GM21528 (cell line): ENCODE measurements around the gene GDF3.
"Not testable (repeated sequence)": the region's sequence is repeated elsewhere in the genome, so short reads cannot be mapped to it uniquely, and the experiment has no call there.

Experiments
- ATAC-seq: cut with Tn5 transposase; IDR thresholded peaks from one replicate; pipeline ENCODE4 v1.9.1; 2021; ENCODE audit warnings: mild to moderate bottlenecking, moderate library complexity; ENCODE audit not compliant: unreplicated experiment, low FRiP score

Gene GDF3

DNA sequence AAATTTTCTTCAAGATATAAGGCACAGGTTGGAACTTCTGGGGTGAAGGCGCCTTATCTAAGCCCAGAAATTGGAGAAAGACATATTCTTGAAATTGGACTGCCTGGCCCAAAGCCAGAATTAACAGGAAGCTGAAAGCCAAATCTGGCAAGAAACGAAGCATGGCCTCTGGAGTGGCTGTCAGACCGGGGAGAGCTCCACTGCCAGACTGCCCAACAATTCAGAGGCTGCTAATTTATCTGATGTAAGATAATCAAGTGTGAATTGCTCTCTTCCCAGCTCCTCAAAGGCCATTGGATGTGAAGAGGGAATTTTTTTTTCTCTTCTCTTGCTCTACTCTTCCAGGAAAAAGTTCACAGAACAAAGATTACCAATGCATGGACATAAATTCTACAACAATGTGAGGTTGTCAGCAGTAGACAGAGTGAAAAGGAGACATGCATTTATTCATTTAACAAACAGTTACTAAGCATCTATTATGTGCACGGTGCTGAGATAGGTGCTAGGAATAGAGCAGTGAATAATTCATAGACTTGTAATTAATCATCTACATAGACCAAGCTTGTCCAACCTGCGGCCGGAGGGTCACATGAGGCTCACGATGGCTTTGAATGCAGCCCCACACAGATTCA lies at the start of gene GDF3:
GDF3 (minus strand) TSS at position 210 of the 632 bp plus-strand sequence; CDS start at position 163, 47 bp downstream.
- no peak for ATAC-seq

DNA sequence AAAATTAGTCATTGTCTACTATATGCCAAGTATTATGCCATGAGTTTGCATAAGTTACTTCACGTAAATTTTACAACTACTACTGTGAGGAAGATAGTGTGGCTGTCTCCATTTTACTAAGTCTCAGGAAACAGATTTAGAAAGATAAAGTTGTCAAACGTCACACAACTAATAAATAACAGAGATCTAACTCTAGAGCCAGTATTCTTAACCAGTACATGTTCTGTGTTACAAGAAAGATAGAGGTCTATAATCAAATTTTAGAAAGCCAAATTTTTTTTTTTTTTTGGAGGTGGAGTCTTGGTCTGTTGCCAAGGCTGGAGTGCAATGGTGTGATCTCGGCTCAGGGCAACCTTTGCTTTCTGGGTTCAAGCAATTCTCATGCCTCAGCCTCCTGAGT lies 37.4 kb upstream of the GDF3 start:
- ATAC-seq: no peak

DNA sequence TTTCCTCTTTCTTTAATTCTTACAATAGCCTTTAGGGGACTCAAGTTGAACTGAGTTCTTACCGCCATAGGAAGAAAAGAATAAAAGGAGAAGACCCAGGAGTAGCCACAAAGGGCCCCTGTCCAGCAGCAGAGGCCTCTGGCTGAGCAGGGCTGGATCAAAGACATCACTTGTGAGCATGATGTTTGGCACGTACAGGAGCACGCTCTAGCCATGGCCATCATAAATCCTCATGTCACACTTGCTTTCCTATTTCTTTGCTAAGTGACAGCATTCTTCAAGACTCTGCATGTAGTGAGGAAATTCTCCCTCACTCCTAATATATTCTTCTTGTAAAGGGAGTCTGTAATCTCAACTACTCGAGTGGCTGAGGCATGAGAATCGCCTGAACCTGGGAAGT lies 35.9 kb upstream of the GDF3 start:
- no peak for ATAC-seq

- not testable (repeated sequence) for ATAC-seq
Observed at GRCh38 chr12:7730984-7731383, 35.4 kb upstream of the GDF3 start.

GRCh38 chr12:7729746-7730145 lies 34.2 kb upstream of the GDF3 start:
- no peak for ATAC-seq

DNA sequence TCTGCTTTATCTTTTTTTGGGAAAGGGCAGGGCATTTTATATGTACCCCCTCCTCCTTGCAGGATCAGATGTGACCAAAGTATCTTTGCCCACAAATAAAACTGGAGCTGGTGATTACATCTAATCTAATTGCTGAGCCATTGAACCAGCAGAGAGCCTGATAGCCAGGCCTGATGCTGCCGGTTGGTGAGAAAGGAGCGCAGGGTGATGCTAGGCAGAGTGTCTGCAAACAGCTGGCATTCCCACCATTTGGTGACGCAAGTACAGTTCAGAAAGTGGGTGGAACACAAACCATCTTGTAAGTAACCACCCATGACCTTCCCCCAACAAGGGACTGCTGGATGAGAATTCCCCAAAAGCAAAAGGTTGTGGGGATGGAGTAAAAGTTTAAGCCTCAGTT lies 28.4 kb upstream of the GDF3 start:
- no peak for ATAC-seq

GRCh38 chr12:7719946-7720730 lies 24.6 kb upstream of the GDF3 start:
- no peak for ATAC-seq

- ATAC-seq: no peak
Observed at GRCh38 chr12:7716381-7716780, 20.8 kb upstream of the GDF3 start.

GRCh38 chr12:7712841-7713442 lies 17.4 kb upstream of the GDF3 start:
- ATAC-seq: no peak

GRCh38 chr12:7711133-7711532 lies 15.6 kb upstream of the GDF3 start, which contains the start of gene DPPA3:
Gene DPPA3, plus strand, starts transcription at chr12:7711433. Its CDS starts 138 bp downstream, at chr12:7711571.
- no peak for ATAC-seq

DNA sequence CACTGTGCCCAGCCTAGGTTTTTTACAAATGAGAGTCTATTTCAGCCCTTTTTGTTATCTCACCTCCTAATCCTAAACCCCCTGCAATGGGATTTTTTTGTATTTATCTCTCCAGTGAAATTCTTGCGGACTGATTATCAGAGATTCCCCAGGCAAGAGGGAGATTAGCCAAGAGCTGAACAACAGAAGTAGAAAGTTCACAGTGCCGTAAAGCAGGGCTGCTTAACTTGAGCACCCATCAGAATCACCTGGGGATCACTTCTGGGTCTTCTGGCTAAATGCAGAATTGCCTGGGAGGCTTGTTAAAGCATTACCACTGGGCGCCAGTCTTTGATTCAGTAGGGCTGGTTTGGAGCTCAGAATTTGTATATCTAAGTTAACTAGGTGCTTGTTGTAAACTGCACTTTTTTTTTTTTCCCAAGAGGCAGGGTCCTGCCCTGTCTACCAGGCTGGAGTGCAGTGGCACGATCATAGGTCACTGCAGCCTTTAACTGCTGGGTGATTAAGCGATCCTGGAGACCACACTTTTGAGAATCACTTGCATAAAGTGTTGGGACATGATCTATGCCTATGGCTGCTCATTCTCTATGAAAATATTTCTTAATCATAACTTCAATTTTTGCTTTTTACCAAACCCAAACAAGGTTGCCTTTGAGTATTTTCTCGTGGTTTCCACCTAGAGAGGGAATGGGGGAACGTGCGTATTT lies 14.5 kb upstream of the GDF3 start:
- no peak for ATAC-seq

- ATAC-seq: no peak
Observed at GRCh38 chr12:7705846-7706245, 10.3 kb upstream of the GDF3 start.

- no peak for ATAC-seq
Observed at GRCh38 chr12:7695237-7695560, 376 bp downstream of the GDF3 start.

- ATAC-seq: no peak
Observed at GRCh38 chr12:7694556-7695236, 879 bp downstream of the GDF3 start.

DNA sequence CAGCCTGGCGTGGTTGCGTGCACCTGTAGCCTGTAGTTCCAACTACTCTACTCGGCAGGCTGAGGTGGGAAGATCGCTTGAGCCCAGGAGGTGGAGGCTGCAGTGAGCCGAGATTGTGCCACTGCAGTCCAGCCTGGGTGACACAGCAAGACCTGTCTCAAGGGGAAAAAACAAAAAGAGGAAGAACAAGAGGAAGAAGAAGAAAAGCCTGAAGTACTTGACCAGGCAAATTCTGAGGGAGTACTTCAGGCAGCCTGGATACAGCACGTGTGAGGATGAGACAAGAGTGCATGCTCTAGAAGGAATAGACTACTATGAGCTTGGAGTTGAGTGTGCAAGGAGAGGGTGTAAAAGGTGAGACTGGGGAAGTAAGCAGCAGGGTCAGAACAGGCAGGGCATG lies 1.8 kb downstream of the GDF3 start:
- no peak for ATAC-seq

DNA sequence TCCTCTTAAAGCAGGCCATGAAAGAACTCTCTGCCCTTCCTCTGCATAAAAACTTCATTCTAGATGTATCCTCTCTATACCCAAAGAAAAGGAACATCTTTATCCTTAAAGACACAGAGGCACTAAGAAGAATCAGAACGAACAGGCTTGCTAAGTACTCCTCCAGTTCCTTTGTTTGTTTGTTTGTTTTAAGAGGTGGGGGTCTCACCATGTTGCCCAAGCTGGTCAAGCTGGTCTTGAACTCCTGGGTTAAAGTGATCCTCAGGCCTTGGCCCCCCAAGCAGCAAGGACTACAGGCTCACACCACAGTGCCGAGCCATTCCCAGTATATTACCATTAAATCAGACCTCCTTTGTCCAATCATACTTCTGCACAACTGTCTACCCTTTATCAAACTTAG lies 14.0 kb downstream of the GDF3 start:
- ATAC-seq: no peak

- ATAC-seq: no peak
Observed at GRCh38 chr12:7679251-7680045, 16.1 kb downstream of the GDF3 start.

DNA sequence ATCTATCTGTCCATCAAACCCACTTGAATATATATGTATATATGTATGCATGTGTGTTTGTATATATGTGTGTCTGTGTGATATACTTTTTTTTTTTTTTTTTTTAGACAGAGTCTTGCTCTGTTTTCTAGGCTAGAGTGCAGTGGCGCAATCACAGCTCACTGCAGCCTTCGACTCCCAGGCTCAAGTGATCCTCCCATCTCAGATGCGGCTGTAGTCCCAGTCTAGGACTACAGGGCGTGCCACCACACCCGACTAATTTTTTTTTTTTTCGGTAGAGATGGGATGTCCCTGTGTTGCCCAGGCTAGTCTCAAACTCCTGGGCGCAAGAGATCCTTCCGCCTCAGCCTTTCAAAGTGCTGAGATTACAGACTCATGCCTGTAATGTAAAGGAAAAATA lies 16.8 kb downstream of the GDF3 start:
- ATAC-seq: no peak

DNA sequence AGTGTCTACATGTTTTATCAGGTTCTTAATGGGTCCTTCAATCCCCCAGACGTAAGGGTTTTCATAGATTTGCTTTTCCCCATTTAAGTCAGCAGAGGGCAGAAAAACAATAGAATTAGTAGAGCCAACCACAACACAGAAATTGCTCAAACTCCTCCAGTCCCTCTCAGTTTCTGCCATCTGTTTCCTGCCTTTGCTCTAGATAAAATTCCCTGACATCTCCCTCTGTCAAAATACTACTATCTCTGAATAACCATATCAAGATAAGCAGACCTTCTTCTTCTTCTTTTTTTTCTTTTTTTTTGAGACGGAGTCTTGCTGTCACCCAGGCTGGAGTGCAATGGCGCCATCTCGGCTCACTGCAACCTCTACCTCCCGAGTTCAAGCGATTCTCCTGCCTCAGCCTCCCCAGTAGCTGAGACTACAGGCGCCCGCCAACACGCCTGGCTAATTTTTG lies 18.1 kb downstream of the GDF3 start:
- not testable (repeated sequence) for ATAC-seq

DNA sequence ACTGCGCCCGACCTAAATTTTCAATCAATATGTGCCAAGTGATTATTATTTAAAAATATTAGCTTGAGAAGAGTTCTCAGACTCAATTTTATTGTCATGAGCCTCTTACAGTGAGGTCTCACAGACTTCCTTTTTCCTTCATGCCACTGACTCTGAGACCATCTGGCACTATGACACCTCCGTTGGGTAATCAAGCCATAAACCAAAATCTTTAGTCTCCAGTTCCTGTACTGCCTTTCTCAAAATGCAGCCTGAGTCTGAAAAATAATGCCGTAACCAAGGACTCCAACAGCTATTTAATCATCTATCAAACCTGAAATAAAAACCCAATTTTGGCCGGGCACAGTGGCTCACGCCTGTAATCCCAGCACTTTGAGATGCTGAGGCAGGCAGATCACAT lies 20.1 kb downstream of the GDF3 start:
- ATAC-seq: not testable (repeated sequence)
